SK-N-SH (cell line): ENCODE data around the gene ZSWIM3. TPM values are rescaled to one million over a fixed set of nuclear protein-coding genes. Genes with fewer than 3 reads are reported as not detected.

Experiments used
- CTCF ChIA-PET: fragments of 300-600, 350-600 bp; formaldehyde crosslinking; extraction: SDS; loops from one replicate; lab custom pipeline; 2021; lab: Yijun Ruan, JAX
- POLR2A ChIA-PET: fragments of 350-600 bp; sonication (Branson Sonifier 250); formaldehyde crosslinking; extraction: SDS; loops from one replicate; lab custom pipeline; 2020; ENCODE audit warnings: antibody characterized with exemption, inconsistent platforms; lab: Yijun Ruan, JAX
- DNase-seq: peaks from one replicate; pipeline ENCODE4 v3.0.0; 2012
- H2AFZ ChIP-seq: fragments of 200-600 bp; sonication (generic); 2 replicates; pipeline ENCODE4 v1.8.1; 2016; ENCODE audit warnings: antibody characterized with exemption, mild to moderate bottlenecking, low read depth
- H3F3A ChIP-seq: fragments of 200-600 bp; sonication (generic); replicated peaks from 2 replicates; pipeline ENCODE3; 2016; ENCODE audit warnings: antibody characterized with exemption, mild to moderate bottlenecking; ENCODE audit not compliant: insufficient read depth
- H3K27ac ChIP-seq, 2 experiments: fragments of 200-500 bp in 1 of 2; fragments of 200-600 bp in 1 of 2; sonication (Bioruptor generic) in 1 of 2; sonication (generic), shearing (Covaris generic) in 1 of 2; 2 replicates each; pipeline versions ENCODE4 v1.5.1 to v1.6.1; 2014 to 2016; ENCODE audit warnings: low read depth in 2 of 2, inconsistent platforms in 1 of 2, low read length in 1 of 2, mild to moderate bottlenecking in 1 of 2, mixed read lengths in 1 of 2
- H3K27me3 ChIP-seq: fragments of 200-600 bp; sonication (generic), shearing (Covaris generic); 2 replicates; pipeline ENCODE4 v1.6.1; 2016; ENCODE audit warnings: mixed run types; ENCODE audit not compliant: insufficient read depth
- H3K36me3 ChIP-seq, 2 experiments: fragments of 200-500 bp in 1 of 2; fragments of 200-600 bp in 1 of 2; sonication (Bioruptor generic) in 1 of 2; sonication (generic) in 1 of 2; replicated peaks in 1 of 2; 2 replicates each; pipeline versions ENCODE3 to v1.5.1; 2014 to 2016; ENCODE audit warnings: low read length in 1 of 2, mild to moderate bottlenecking in 1 of 2; ENCODE audit not compliant: insufficient read depth in 2 of 2, control insufficient read depth in 1 of 2
- H3K4me1 ChIP-seq, 2 experiments: fragments of 200-500 bp in 1 of 2; fragments of 200-600 bp in 1 of 2; sonication (Bioruptor generic) in 1 of 2; sonication (generic), shearing (Covaris generic) in 1 of 2; 2 replicates each; pipeline versions ENCODE4 v1.5.1 to v1.6.1; 2014 to 2016; ENCODE audit warnings: low read depth in 1 of 2, low read length in 1 of 2, mixed run types in 1 of 2; ENCODE audit not compliant: insufficient read depth in 2 of 2, control insufficient read depth in 1 of 2
- H3K4me2 ChIP-seq: fragments of 200-600 bp; sonication (generic), shearing (Covaris generic); 2 replicates; pipeline ENCODE4 v1.6.1; 2017; ENCODE audit warnings: mixed run types
- H3K4me3 ChIP-seq, 2 experiments: fragments of 200-500 bp in 1 of 2; fragments of 200-600 bp in 1 of 2; sonication (Bioruptor generic) in 1 of 2; sonication (generic), shearing (Covaris generic) in 1 of 2; 2 replicates each; pipeline versions ENCODE4 v1.5.1 to v1.8.1; 2014 to 2016; ENCODE audit warnings: low read depth in 2 of 2, inconsistent platforms in 1 of 2, low read length in 1 of 2, mild to moderate bottlenecking in 1 of 2, mixed read lengths in 1 of 2, moderate library complexity in 1 of 2
- H3K79me2 ChIP-seq: fragments of 200-600 bp; sonication (generic); 2 replicates; pipeline ENCODE4 v1.8.1; 2017; ENCODE audit warnings: mild to moderate bottlenecking; ENCODE audit not compliant: insufficient read depth
- H3K9ac ChIP-seq: fragments of 200-600 bp; sonication (generic); 2 replicates; pipeline ENCODE4 v1.6.1; 2017; ENCODE audit warnings: mixed run types
- H3K9me2 ChIP-seq: fragments of 200-600 bp; sonication (generic); 2 replicates; pipeline ENCODE4 v1.6.1; 2017; ENCODE audit warnings: mixed run types
- H3K9me3 ChIP-seq: fragments of 200-600 bp; sonication (generic); 2 replicates; pipeline ENCODE4 v1.6.1; 2017; ENCODE audit warnings: mixed run types, mild to moderate bottlenecking, moderate library complexity
- H4K20me1 ChIP-seq: fragments of 200-600 bp; sonication (generic); 2 replicates; pipeline ENCODE4 v1.6.1; 2017; ENCODE audit warnings: mild to moderate bottlenecking, mixed run types; ENCODE audit not compliant: insufficient read depth
- CTCF ChIP-seq: fragments of 200-600 bp; sonication (generic); IDR thresholded peaks from 2 replicates; pipeline ENCODE4 v1.6.1; 2017; ENCODE audit warnings: antibody characterized with exemption, mild to moderate bottlenecking, moderate library complexity
- EZH2phosphoT487 ChIP-seq: fragments of 200-600 bp; sonication (generic); IDR thresholded peaks from 2 replicates; pipeline ENCODE4 v1.6.1; 2017; ENCODE audit warnings: low read depth, mixed run types, mild to moderate bottlenecking, antibody characterized with exemption, moderate library complexity, borderline replicate concordance
- GATA2 ChIP-seq: sonication (generic); formaldehyde crosslinking; IDR thresholded peaks from 2 replicates; pipeline ENCODE4 v1.5.0; 2020; ENCODE audit warnings: mild to moderate bottlenecking, missing genetic modification reagents
- SMC3 ChIP-seq: IDR thresholded peaks from 2 replicates; pipeline ENCODE4 v1.6.1; 2012; ENCODE audit warnings: low read depth, low read length, improper control_type of control experiment
- WGBS: methylation state at CpG from one replicate; pipeline ENCODE4 v1.1.6; 2017; ENCODE audit warnings: low lambda C conversion rate; 5-methylcytosine and 5-hydroxymethylcytosine counted together
- polyA plus RNA-seq, 3 experiments: library from polyadenylated mRNA; depleted of rRNA; stranded (reverse); fragments of >200 nt; gene quantifications; 2 replicates each; pipeline ENCODE4 v1.2.3, GENCODE V29; 2012
- TF ChIP-seq, protein P1 (sequence below): fragments of 150-350 bp; IDR thresholded peaks from 2 replicates; pipeline ENCODE4 v1.6.1; 2017; ENCODE audit warnings: antibody characterized with exemption, low read length, low read depth, borderline replicate concordance

ZSWIM3 gene
- polyA plus RNA-seq, 1 of the 3 experiments (the other 2 are of a cell fraction) = 2.3 TPM

- no peak for TF ChIP-seq CTCF
Observed at GRCh38 chr20:45850238-45850637, 7.2 kb upstream of the ZSWIM3 start (continued).

DNA sequence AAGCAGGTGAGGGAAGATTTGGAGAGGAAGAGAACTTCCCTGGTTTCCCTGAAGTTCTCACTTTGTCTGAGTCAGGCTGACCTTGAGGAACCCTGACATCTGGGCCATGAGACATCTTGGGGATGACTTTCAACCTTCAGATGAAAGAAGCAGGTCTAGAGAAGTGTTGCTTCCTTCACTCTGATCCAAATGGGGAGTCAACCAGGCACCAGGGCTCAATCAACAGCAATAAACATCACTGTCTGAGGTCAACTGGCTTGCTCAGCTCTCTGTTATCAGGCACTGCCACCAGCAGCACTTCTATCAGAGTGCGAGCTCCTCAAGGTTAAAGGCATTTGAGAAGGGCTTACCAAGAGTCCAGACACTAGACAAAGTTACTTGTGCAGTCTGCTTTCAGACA is 6.5 kb upstream of the ZSWIM3 start:
- H3K4me3 ChIP-seq = no peak overlapping the region
- H3K9ac ChIP-seq = no peak overlapping the region
- peaks cover 3% of the 10 kb centered on the region for H3F3A ChIP-seq
- no peaks in the 10 kb centered on the region for H3K9me3 ChIP-seq
- no peaks in the 10 kb centered on the region for H4K20me1 ChIP-seq
- H3K27me3 ChIP-seq = no peaks in the 10 kb centered on the region
- no peaks in the 10 kb centered on the region for H3K9me2 ChIP-seq
- no peak overlapping the region for H2AFZ ChIP-seq
- peaks cover 2 to 6% of the 10 kb centered on the region in 2 experiments; a peak in 2 of 4 replicates for H3K4me1 ChIP-seq
- no peak for DNase-seq
- WGBS = 89% methylated on average over 1 of the region's 1 CpG
- no peak overlapping the region for H3K27ac ChIP-seq
- ChIA-PET CTCF (interaction anchor here (1.6 kb wide), 2 partner anchors 8 to 18 kb away, joined by 4 to 6 read pairs; no protein-coding TSS in a partner anchor), POLR2A (no interaction called here)
- no peak overlapping the region for H3K4me2 ChIP-seq
- H3K79me2 ChIP-seq = peaks cover 18% of the 10 kb centered on the region; the same call in 1 of the 2 replicates
- peaks cover 16 to 27% of the 10 kb centered on the region in 2 experiments for H3K36me3 ChIP-seq
- no peak for TF ChIP-seq EZH2phosphoT487
- TF ChIP-seq, protein P1, sequence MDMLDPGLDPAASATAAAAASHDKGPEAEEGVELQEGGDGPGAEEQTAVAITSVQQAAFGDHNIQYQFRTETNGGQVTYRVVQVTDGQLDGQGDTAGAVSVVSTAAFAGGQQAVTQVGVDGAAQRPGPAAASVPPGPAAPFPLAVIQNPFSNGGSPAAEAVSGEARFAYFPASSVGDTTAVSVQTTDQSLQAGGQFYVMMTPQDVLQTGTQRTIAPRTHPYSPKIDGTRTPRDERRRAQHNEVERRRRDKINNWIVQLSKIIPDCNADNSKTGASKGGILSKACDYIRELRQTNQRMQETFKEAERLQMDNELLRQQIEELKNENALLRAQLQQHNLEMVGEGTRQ = no peak

GRCh38 chr20:45851501-45851900 is 5.9 kb upstream of the ZSWIM3 start:
- peaks cover 24% of the 10 kb centered on the region for H3K79me2 ChIP-seq
- H3K9me2 ChIP-seq = no peaks in the 10 kb centered on the region
- H3K36me3 ChIP-seq = peaks cover 13 to 21% of the 10 kb centered on the region in 2 experiments
- peaks cover 8% of the 10 kb centered on the region in 2 experiments; a peak in 2 of 4 replicates for H3K4me1 ChIP-seq
- H3K4me2 ChIP-seq = no peak overlapping the region
- H3K9me3 ChIP-seq = no peaks in the 10 kb centered on the region
- no peak overlapping the region for H3K9ac ChIP-seq
- H3F3A ChIP-seq = peaks cover 3% of the 10 kb centered on the region
- ChIA-PET CTCF (interaction anchor here (1.6 kb wide), 2 partner anchors 9 to 17 kb away, joined by 4 to 6 read pairs; no protein-coding TSS in a partner anchor), POLR2A (no interaction called here)
- TF ChIP-seq SMC3 = no peak
- no peak for TF ChIP-seq EZH2phosphoT487
- TF ChIP-seq GATA2 (CRISPR knock-in tag) = no peak
- no peak for DNase-seq
- H3K27me3 ChIP-seq = no peaks in the 10 kb centered on the region
- no peak overlapping the region for H2AFZ ChIP-seq
- H3K4me3 ChIP-seq = no peak overlapping the region
- no peaks in the 10 kb centered on the region for H4K20me1 ChIP-seq
- no peak overlapping the region for H3K27ac ChIP-seq
